ENCODE results near the gene SLC35F5. TPM values are rescaled to one million over a fixed set of nuclear protein-coding genes. Genes with fewer than 3 reads are reported as not detected.
A peak's percentile ranks its signal among the peaks of the same experiment; 100 is the strongest.

SLC35F5 gene
- total and polyA plus RNA-seq, 2 of the 4 experiments (the other 2 are of a cell fraction) = 30.5 to 93.4 TPM

- H2BK15ac ChIP-seq (ENCODE audit: low read depth, low read length) = no peak overlapping the region
- H3K4me1 ChIP-seq (ENCODE audit: control insufficient read depth, insufficient read depth, low read length) = peaks cover 5% of the 10 kb centered on the region
- H3K4me2 ChIP-seq (ENCODE audit: low read depth, low read length) = no peak overlapping the region
- no peaks in the 10 kb centered on the region for H4K20me1 ChIP-seq (ENCODE audit: insufficient read depth, low read length)
- H3K9me3 ChIP-seq (ENCODE audit: control insufficient read depth, insufficient read depth, low read length) = no peaks in the 10 kb centered on the region
- H3K79me1 ChIP-seq (ENCODE audit: low read depth in 1 of 2, low read length in 2 of 2) = no peaks in the 10 kb centered on the region
- no peak overlapping the region for H2AK5ac ChIP-seq (ENCODE audit: low read depth, low read length)
- no peak overlapping the region for H2BK5ac ChIP-seq (ENCODE audit: low read depth, low read length, poor library complexity, severe bottlenecking)
- WGBS, 2 experiments (ENCODE audit: extremely low coverage in 2 of 2, insufficient read length in 1 of 2) = no CpG with 5 or more reads among the region's 2 CpGs
- no TSS peak for BruUV-seq (replicated peaks)
- H3K23ac ChIP-seq (ENCODE audit: low read depth, low read length) = no peak overlapping the region
- H3K9ac ChIP-seq (ENCODE audit: low read depth, low read length) = no peak overlapping the region
- H3K27me3 ChIP-seq (ENCODE audit: control insufficient read depth, insufficient read depth, low read length) = no peaks in the 10 kb centered on the region
- H3K14ac ChIP-seq (replicated peaks; ENCODE audit: low read depth, low read length) = no peak overlapping the region
- no peaks in the 10 kb centered on the region for H3K36me3 ChIP-seq (ENCODE audit: control insufficient read depth, insufficient read depth, low read length)
- H2BK120ac ChIP-seq (ENCODE audit: low read depth, low read length) = no peak overlapping the region
- H3K18ac ChIP-seq (ENCODE audit: low read depth, low read length) = no peak overlapping the region
- intact Hi-C loops (cut with micrococcal nuclease) = no loop called here
- DNase-seq = no peak
- POLR2A ChIA-PET (ENCODE audit: unreplicated experiment) = no interaction called here
- H2AFZ ChIP-seq (replicated peaks; ENCODE audit: low read length, poor library complexity) = no peak overlapping the region
- no peak overlapping the region for H3K4ac ChIP-seq (ENCODE audit: low read depth, low read length)
- no peak overlapping the region for H4K91ac ChIP-seq (ENCODE audit: insufficient read depth, low read depth, low read length)
- CTCF ChIA-PET = no interaction called here
- ATAC-seq (ENCODE audit: low read depth) = no peak
- no peak overlapping the region for H3K27ac ChIP-seq (ENCODE audit: insufficient read depth, low read length)
- H3K4me3 ChIP-seq (ENCODE audit: insufficient read depth, low read depth, low read length) = no peak overlapping the region
- no peak overlapping the region for H2BK20ac ChIP-seq (ENCODE audit: low read depth, low read length)
- no peak overlapping the region for H4K8ac ChIP-seq (ENCODE audit: low read depth in 2 of 2, low read length in 2 of 2)
- TF ChIP-seq RAD21 (IDR thresholded peaks at IDR 0.05; ENCODE audit: low read length) = no peak
- no peak for TF ChIP-seq MAFK (IDR thresholded peaks at IDR 0.05; ENCODE audit: low read depth, low read length)
- no peak for TF ChIP-seq USF2 (IDR thresholded peaks at IDR 0.05; ENCODE audit: low read depth, low read length)
- no peak for TF ChIP-seq CEBPB (IDR thresholded peaks at IDR 0.05; ENCODE audit: low read depth, low read length)
- TF ChIP-seq FOS (IDR thresholded peaks at IDR 0.05; ENCODE audit: low read depth, low read length) = no peak
- no peak for TF ChIP-seq MAZ (IDR thresholded peaks at IDR 0.05; ENCODE audit: borderline replicate concordance, low read depth, low read length)
- TF ChIP-seq BHLHE40 (IDR thresholded peaks at IDR 0.05; ENCODE audit: low read depth, low read length) = no peak
- TF ChIP-seq RCOR1 (IDR thresholded peaks at IDR 0.05; ENCODE audit: insufficient replicate concordance, low read length) = no peak
- no peak for TF ChIP-seq MXI1 (IDR thresholded peaks at IDR 0.05; ENCODE audit: borderline replicate concordance, low read depth, low read length)
- no peak for TF ChIP-seq CTCF (conservative IDR thresholded peaks at IDR 0.05; ENCODE audit: low read depth, low read length)
- TF ChIP-seq POLR2A (IDR thresholded peaks at IDR 0.05; ENCODE audit: low read depth, low read length) = no peak
- TF ChIP-seq CHD1 (IDR thresholded peaks at IDR 0.05; ENCODE audit: low read depth, low read length) = no peak
- TF ChIP-seq SMC3 (IDR thresholded peaks at IDR 0.05; ENCODE audit: low read depth, low read length) = no peak
- TF ChIP-seq NFE2L2 (IDR thresholded peaks at IDR 0.05; ENCODE audit: low read depth, low read length) = no peak
- no peak for TF ChIP-seq ELK1 (IDR thresholded peaks at IDR 0.05; ENCODE audit: borderline replicate concordance, low read depth, low read length)
- no peak overlapping the region for H4K5ac ChIP-seq (ENCODE audit: low read depth, low read length)
- H3K56ac ChIP-seq (ENCODE audit: extremely low read depth, insufficient read depth, low read length) = no peak overlapping the region
- in situ Hi-C loops (cut with MboI; ENCODE audit: low sequenced_read_pairs) = no loop called here
- H3K9me1 ChIP-seq (ENCODE audit: insufficient read depth, low read length) = peaks cover 17% of the 10 kb centered on the region; the same call in 1 of the 2 replicates
- dilution Hi-C loops (cut with HindIII; ENCODE audit: low sequenced_read_pairs, unreplicated experiment) = no loop called here
- H2AK9ac ChIP-seq (replicated peaks; ENCODE audit: low read depth, low read length, poor library complexity) = peak overlapping the region; percentile 20
Measured at GRCh38 chr2:113797237-113797636, 40.8 kb upstream of the SLC35F5 start.
